ENCODE results near the gene FBP1.

DNA sequence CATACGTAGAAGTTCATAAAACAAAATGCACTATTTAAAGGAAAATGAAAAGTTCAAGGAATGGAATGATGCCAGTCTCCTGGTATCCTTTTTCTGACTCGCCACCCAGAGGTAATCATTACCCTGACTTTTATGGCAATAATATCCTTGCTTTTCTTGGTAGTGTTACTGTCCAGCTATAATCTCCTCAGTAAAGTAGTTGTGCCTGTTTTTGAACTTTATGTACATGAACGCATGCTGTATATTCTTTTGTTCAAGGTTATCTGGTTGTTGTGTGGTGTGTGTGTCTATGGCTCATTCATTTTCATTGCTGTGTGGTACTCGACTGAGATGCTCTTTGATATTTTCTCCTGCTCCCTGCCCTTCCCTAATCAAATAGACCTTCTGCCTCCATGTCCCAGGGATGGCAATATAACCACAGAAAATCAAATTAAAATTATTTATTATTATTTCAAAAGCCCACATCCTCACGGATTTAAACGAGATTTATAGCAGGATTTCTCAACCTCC lies 29.2 kb upstream of the FBP1 start:
- TF ChIP-seq CTCF (IDR thresholded peaks at IDR 0.05; ENCODE audit: low read length) (no peak), EZH2 (IDR thresholded peaks at IDR 0.05; ENCODE audit: borderline replicate concordance, low read length) (no peak)

All from OCI-LY1 (cell line).